ENCODE data around the gene WNT3A. TPM values are rescaled to one million over a fixed set of nuclear protein-coding genes. Genes with fewer than 3 reads are reported as not detected.
"Not testable (repeated sequence)": the region's sequence is repeated elsewhere in the genome, so short reads cannot be mapped to it uniquely, and the experiment has no call there.

The WNT3A gene
- total and polyA plus RNA-seq, 12 donors, result not detected

- intact Hi-C loops (cut with DNase I), result no loop called here
- H3K36me3 ChIP-seq, result no peaks in the 10 kb centered on the region
- no peaks in the 10 kb centered on the region for H3K4me1 ChIP-seq
- H3K27me3 ChIP-seq, result peaks cover 0 to 16% (median 0%) of the 10 kb centered on the region in 7 donors
- H3K27ac ChIP-seq, result no peak overlapping the region
- ATAC-seq (no peak), DNase-seq (peak in 1 of 2 donors; percentile 4)
- H3K9me3 ChIP-seq, result no peaks in the 10 kb centered on the region
- TF ChIP-seq CTCF (IDR thresholded peaks at IDR 0.05), result no peak
- WGBS, 2 donors, result 76 to 86% methylated on average over 9 of the region's 9 CpGs
- no peak overlapping the region for H3K4me3 ChIP-seq
These were observed 12.3 kb downstream of the WNT3A start for GRCh38 chr1:228018961-228019721.

GRCh38 chr1:228019722-228020083 lies 12.9 kb downstream of the WNT3A start:
- peaks cover 0 to 16% (median 0%) of the 10 kb centered on the region in 7 donors for H3K27me3 ChIP-seq
- WGBS, 2 donors, result 79% methylated on average over 5 of the region's 5 CpGs
- H3K9me3 ChIP-seq; H3K4me3 ChIP-seq; DNase-seq; ATAC-seq; H3K4me1 ChIP-seq; H3K27ac ChIP-seq; H3K36me3 ChIP-seq; intact Hi-C loops (cut with DNase I): not testable (repeated sequence)

- Histone ChIP-seq H3K9me3 (peaks cover 0 to 10% (median 0%) of the 10 kb centered on the region in 11 donors), H3K4me1 (no peaks in the 10 kb centered on the region), H3K27ac (no peak overlapping the region), H3K36me3 (no peaks in the 10 kb centered on the region), H3K27me3 (peaks cover 0 to 17% (median 0%) of the 10 kb centered on the region in 7 donors), H3K4me3 (no peak overlapping the region)
- DNase-seq, result peak in 1 of 2 donors; percentile 3
- ATAC-seq, result no peak
- TF ChIP-seq CTCF (IDR thresholded peaks at IDR 0.05), result no peak
- intact Hi-C loops (cut with DNase I), result no loop called here
- WGBS, 2 donors, result 83% methylated on average over 18 of the region's 18 CpGs
These were observed 14.0 kb downstream of the WNT3A start for GRCh38 chr1:228020686-228021354.

GRCh38 chr1:228021355-228022030 lies 14.7 kb downstream of the WNT3A start:
- no peak overlapping the region for H3K27ac ChIP-seq
- ATAC-seq, result no peak
- peak in 1 of 2 donors; percentile 2 for DNase-seq
- H3K4me3 ChIP-seq, result no peak overlapping the region
- peaks cover 0 to 13% (median 0%) of the 10 kb centered on the region in 7 donors for H3K27me3 ChIP-seq
- no peaks in the 10 kb centered on the region for H3K4me1 ChIP-seq
- WGBS, 2 donors, result 51 to 54% methylated on average over 21 of the region's 21 CpGs
- H3K9me3 ChIP-seq, result peaks cover 0 to 10% (median 0%) of the 10 kb centered on the region in 11 donors
- no peaks in the 10 kb centered on the region for H3K36me3 ChIP-seq
- intact Hi-C loops (cut with DNase I), result no loop called here
- TF ChIP-seq CTCF (IDR thresholded peaks at IDR 0.05), result no peak
